ENCODE measurements around the gene OPHN1.

- no peak for TF ChIP-seq CTCF (conservative IDR thresholded peaks at IDR 0.05)
- no peak for TF ChIP-seq ZFX (IDR thresholded peaks at IDR 0.05)
These were observed 49.8 kb downstream of the OPHN1 start for GRCh38 chrX:68383540-68383939.

Measured in C4-2B (cell line).